Measurements from ENCODE around the gene BACH2. TPM values are rescaled to one million over a fixed set of nuclear protein-coding genes. Genes with fewer than 3 reads are reported as not detected.

The BACH2 gene
- total RNA-seq, 1 donor from 2014 or later: 7.8 TPM

GRCh38 chr6:90277302-90278011, 19.2 kb downstream of the BACH2 start:
- no peaks in the 10 kb centered on the region for H3K9me3 Mint-ChIP-seq (ENCODE audit: low read depth)
- no peak overlapping the region for H3K4me3 Mint-ChIP-seq (ENCODE audit: unreplicated experiment)
- no peaks in the 10 kb centered on the region for H3K36me3 Mint-ChIP-seq (ENCODE audit: low read depth)
- H3K4me1 Mint-ChIP-seq (ENCODE audit: low read depth): no peaks in the 10 kb centered on the region
- TF ChIP-seq CTCF (IDR thresholded peaks at IDR 0.05): no peak
- DNase-seq (ENCODE audit: low spot score): no peak
- no peak overlapping the region for H3K27ac Mint-ChIP-seq (ENCODE audit: unreplicated experiment)
- H3K27me3 Mint-ChIP-seq (ENCODE audit: low read depth): no peaks in the 10 kb centered on the region

GRCh38 chr6:90274451-90275030, 22.1 kb downstream of the BACH2 start:
- TF ChIP-seq CTCF (IDR thresholded peaks at IDR 0.05): no peak
- H3K27me3 Mint-ChIP-seq (ENCODE audit: low read depth): no peaks in the 10 kb centered on the region
- H3K27ac Mint-ChIP-seq (ENCODE audit: unreplicated experiment): no peak overlapping the region
- no peak overlapping the region for H3K4me3 Mint-ChIP-seq (ENCODE audit: unreplicated experiment)
- H3K4me1 Mint-ChIP-seq (ENCODE audit: low read depth): no peaks in the 10 kb centered on the region
- DNase-seq (ENCODE audit: low spot score): no peak
- peaks cover 8% of the 10 kb centered on the region for H3K36me3 Mint-ChIP-seq (ENCODE audit: low read depth)
- peaks cover 8% of the 10 kb centered on the region for H3K9me3 Mint-ChIP-seq (ENCODE audit: low read depth)

GRCh38 chr6:90273863-90274262, 22.8 kb downstream of the BACH2 start:
- H3K27ac Mint-ChIP-seq (ENCODE audit: unreplicated experiment): no peak overlapping the region
- peaks cover 8% of the 10 kb centered on the region for H3K9me3 Mint-ChIP-seq (ENCODE audit: low read depth)
- H3K4me1 Mint-ChIP-seq (ENCODE audit: low read depth): no peaks in the 10 kb centered on the region
- H3K27me3 Mint-ChIP-seq (ENCODE audit: low read depth): no peaks in the 10 kb centered on the region
- no peak for DNase-seq (ENCODE audit: low spot score)
- H3K36me3 Mint-ChIP-seq (ENCODE audit: low read depth): peaks cover 8% of the 10 kb centered on the region
- no peak overlapping the region for H3K4me3 Mint-ChIP-seq (ENCODE audit: unreplicated experiment)
- TF ChIP-seq CTCF (IDR thresholded peaks at IDR 0.05): no peak

GRCh38 chr6:90272895-90273294, 23.7 kb downstream of the BACH2 start:
- no peaks in the 10 kb centered on the region for H3K4me1 Mint-ChIP-seq (ENCODE audit: low read depth)
- H3K36me3 Mint-ChIP-seq (ENCODE audit: low read depth): peaks cover 8% of the 10 kb centered on the region
- peaks cover 8% of the 10 kb centered on the region for H3K9me3 Mint-ChIP-seq (ENCODE audit: low read depth)
- no peaks in the 10 kb centered on the region for H3K27me3 Mint-ChIP-seq (ENCODE audit: low read depth)
- TF ChIP-seq CTCF (IDR thresholded peaks at IDR 0.05): no peak
- DNase-seq (ENCODE audit: low spot score): no peak
- H3K4me3 Mint-ChIP-seq (ENCODE audit: unreplicated experiment): no peak overlapping the region
- no peak overlapping the region for H3K27ac Mint-ChIP-seq (ENCODE audit: unreplicated experiment)

GRCh38 chr6:90271831-90272230, 24.8 kb downstream of the BACH2 start:
- Mint-ChIP-seq H3K27me3 (ENCODE audit: low read depth) (no peaks in the 10 kb centered on the region), H3K4me3 (ENCODE audit: unreplicated experiment) (no peak overlapping the region), H3K4me1 (ENCODE audit: low read depth) (no peaks in the 10 kb centered on the region), H3K27ac (ENCODE audit: unreplicated experiment) (no peak overlapping the region), H3K36me3 (ENCODE audit: low read depth) (peaks cover 8% of the 10 kb centered on the region), H3K9me3 (ENCODE audit: low read depth) (peaks cover 8% of the 10 kb centered on the region)
- DNase-seq (ENCODE audit: low spot score): no peak
- no peak for TF ChIP-seq CTCF (IDR thresholded peaks at IDR 0.05)

Measured in chondrocyte (in vitro differentiated cells).